RWPE2 (cell line): Measurements from ENCODE around the gene IL17RA.
"Not testable (repeated sequence)": the region's sequence is repeated elsewhere in the genome, so short reads cannot be mapped to it uniquely, and the experiment has no call there.

Experiments
- ATAC-seq: fragments of 200-7000 bp; cut with Tn5 transposase; 3 replicates; pipeline ENCODE4 v1.9.1; 2021; ENCODE audit warnings: low read depth
- DNase-seq: peaks from one replicate; pipeline ENCODE4 v3.0.0-alpha.2; 2020; ENCODE audit warnings: low spot score
- H3K27ac ChIP-seq: fragments of 450-650 bp; 2 replicates; pipeline ENCODE4 v1.5.1; 2017; ENCODE audit warnings: mild to moderate bottlenecking; ENCODE audit not compliant: poor library complexity, severe bottlenecking
- H3K27me3 ChIP-seq: fragments of 250-450 bp; sonication (Bioruptor Pico); 2 replicates; pipeline ENCODE4 v1.5.1; 2021; ENCODE audit warnings: mild to moderate bottlenecking, moderate library complexity; ENCODE audit not compliant: insufficient read depth, poor library complexity, severe bottlenecking
- H3K36me3 ChIP-seq: fragments of 250-450 bp; sonication (Bioruptor Pico); 2 replicates; pipeline ENCODE4 v1.5.1; 2020; ENCODE audit warnings: low read depth, mild to moderate bottlenecking, moderate library complexity
- H3K4me1 ChIP-seq: fragments of 250-450 bp; sonication (Bioruptor Pico); 2 replicates; pipeline ENCODE4 v1.5.1; 2021; ENCODE audit warnings: mild to moderate bottlenecking, moderate library complexity; ENCODE audit not compliant: insufficient read depth, poor library complexity, severe bottlenecking
- H3K4me3 ChIP-seq: fragments of 250-450 bp; sonication (Bioruptor Pico); 2 replicates; pipeline ENCODE4 v1.5.1; 2021; ENCODE audit warnings: mild to moderate bottlenecking, moderate library complexity; ENCODE audit not compliant: severe bottlenecking
- H3K9me3 ChIP-seq: fragments of 250-450 bp; sonication (Bioruptor Pico); 2 replicates; pipeline ENCODE4 v1.5.1; 2021; ENCODE audit warnings: mild to moderate bottlenecking, moderate library complexity; ENCODE audit not compliant: severe bottlenecking
- TF ChIP-seq, protein P1 (sequence below): fragments of 450-650 bp; IDR thresholded peaks from one replicate; pipeline ENCODE4 v1.5.1; 2017; ENCODE audit warnings: mild to moderate bottlenecking, moderate library complexity; ENCODE audit not compliant: poor library complexity, severe bottlenecking

Gene IL17RA, protein sequence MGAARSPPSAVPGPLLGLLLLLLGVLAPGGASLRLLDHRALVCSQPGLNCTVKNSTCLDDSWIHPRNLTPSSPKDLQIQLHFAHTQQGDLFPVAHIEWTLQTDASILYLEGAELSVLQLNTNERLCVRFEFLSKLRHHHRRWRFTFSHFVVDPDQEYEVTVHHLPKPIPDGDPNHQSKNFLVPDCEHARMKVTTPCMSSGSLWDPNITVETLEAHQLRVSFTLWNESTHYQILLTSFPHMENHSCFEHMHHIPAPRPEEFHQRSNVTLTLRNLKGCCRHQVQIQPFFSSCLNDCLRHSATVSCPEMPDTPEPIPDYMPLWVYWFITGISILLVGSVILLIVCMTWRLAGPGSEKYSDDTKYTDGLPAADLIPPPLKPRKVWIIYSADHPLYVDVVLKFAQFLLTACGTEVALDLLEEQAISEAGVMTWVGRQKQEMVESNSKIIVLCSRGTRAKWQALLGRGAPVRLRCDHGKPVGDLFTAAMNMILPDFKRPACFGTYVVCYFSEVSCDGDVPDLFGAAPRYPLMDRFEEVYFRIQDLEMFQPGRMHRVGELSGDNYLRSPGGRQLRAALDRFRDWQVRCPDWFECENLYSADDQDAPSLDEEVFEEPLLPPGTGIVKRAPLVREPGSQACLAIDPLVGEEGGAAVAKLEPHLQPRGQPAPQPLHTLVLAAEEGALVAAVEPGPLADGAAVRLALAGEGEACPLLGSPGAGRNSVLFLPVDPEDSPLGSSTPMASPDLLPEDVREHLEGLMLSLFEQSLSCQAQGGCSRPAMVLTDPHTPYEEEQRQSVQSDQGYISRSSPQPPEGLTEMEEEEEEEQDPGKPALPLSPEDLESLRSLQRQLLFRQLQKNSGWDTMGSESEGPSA

DNA sequence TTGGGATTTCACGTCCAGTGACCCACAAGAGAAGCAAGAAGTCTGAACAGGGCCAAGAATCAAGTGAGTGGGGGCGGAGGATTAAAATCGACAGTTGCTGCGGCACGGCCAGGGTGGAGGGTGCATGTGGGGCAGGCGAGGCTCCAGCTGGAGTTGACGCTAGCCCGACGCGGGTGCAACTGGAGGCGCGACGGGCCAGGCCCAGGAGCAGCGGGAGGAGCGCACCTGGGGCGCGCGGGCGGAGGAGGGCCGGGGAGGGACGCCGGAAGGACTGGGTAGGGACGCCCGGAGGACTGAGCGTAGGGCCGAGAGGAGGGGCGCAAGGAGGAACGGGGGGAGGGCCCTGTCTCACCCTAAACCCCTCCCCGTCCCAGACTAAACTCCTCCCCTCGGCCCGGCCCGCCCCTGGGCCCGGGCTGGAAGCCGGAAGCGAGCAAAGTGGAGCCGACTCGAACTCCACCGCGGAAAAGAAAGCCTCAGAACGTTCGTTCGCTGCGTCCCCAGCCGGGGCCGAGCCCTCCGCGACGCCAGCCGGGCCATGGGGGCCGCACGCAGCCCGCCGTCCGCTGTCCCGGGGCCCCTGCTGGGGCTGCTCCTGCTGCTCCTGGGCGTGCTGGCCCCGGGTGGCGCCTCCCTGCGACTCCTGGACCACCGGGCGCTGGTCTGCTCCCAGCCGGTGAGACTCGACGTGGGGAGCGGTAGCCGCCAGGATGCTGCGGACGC lies at the start of gene IL17RA:
TSS of gene IL17RA (plus strand) at position 447 of the 723 bp plus-strand sequence. CDS start at position 539, 92 bp downstream.
- H3K4me3 ChIP-seq: peak within 1 kb of the TSS; percentile 90
- TF ChIP-seq, protein P1, sequence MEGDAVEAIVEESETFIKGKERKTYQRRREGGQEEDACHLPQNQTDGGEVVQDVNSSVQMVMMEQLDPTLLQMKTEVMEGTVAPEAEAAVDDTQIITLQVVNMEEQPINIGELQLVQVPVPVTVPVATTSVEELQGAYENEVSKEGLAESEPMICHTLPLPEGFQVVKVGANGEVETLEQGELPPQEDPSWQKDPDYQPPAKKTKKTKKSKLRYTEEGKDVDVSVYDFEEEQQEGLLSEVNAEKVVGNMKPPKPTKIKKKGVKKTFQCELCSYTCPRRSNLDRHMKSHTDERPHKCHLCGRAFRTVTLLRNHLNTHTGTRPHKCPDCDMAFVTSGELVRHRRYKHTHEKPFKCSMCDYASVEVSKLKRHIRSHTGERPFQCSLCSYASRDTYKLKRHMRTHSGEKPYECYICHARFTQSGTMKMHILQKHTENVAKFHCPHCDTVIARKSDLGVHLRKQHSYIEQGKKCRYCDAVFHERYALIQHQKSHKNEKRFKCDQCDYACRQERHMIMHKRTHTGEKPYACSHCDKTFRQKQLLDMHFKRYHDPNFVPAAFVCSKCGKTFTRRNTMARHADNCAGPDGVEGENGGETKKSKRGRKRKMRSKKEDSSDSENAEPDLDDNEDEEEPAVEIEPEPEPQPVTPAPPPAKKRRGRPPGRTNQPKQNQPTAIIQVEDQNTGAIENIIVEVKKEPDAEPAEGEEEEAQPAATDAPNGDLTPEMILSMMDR: no peak
- H3K36me3 ChIP-seq: no peaks in the 10 kb centered on the region
- no peaks in the 10 kb centered on the region for H3K9me3 ChIP-seq
- H3K27ac ChIP-seq: peak within 1 kb of the TSS; percentile 59
- peaks cover 3% of the 10 kb centered on the region for H3K4me1 ChIP-seq
- peak; percentile 84 for DNase-seq
- peak; percentile 97 for ATAC-seq
- no peaks in the 10 kb centered on the region for H3K27me3 ChIP-seq

DNA sequence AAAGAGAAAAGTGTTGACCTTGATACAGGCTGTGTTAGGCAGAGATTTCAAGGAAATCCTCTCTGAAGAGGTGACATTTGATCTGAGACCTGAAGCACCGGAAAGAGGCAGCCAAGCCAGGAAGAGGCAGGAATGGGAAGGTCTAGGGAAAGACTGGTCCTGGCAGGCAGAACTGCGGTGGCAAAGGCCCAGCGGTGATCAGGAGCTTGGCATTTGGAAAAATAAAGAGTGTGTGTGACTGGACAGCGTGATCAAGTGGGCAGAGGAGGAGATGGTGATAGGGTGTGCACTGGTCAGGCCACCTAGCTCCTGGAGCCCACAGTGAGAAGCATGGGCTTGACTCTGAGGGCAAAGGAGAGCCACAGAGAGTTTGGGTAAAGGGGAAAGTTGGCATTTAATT lies 49.6 kb upstream of the IL17RA start:
- Histone ChIP-seq H3K27me3 (no peaks in the 10 kb centered on the region), H3K9me3 (no peaks in the 10 kb centered on the region), H3K27ac (peak overlapping the region; percentile 60), H3K4me3 (no peak overlapping the region), H3K4me1 (peaks cover 3% of the 10 kb centered on the region), H3K36me3 (no peaks in the 10 kb centered on the region)
- DNase-seq (peak; percentile 35), ATAC-seq (peak; percentile 42)
- TF ChIP-seq, protein P1: no peak

DNA sequence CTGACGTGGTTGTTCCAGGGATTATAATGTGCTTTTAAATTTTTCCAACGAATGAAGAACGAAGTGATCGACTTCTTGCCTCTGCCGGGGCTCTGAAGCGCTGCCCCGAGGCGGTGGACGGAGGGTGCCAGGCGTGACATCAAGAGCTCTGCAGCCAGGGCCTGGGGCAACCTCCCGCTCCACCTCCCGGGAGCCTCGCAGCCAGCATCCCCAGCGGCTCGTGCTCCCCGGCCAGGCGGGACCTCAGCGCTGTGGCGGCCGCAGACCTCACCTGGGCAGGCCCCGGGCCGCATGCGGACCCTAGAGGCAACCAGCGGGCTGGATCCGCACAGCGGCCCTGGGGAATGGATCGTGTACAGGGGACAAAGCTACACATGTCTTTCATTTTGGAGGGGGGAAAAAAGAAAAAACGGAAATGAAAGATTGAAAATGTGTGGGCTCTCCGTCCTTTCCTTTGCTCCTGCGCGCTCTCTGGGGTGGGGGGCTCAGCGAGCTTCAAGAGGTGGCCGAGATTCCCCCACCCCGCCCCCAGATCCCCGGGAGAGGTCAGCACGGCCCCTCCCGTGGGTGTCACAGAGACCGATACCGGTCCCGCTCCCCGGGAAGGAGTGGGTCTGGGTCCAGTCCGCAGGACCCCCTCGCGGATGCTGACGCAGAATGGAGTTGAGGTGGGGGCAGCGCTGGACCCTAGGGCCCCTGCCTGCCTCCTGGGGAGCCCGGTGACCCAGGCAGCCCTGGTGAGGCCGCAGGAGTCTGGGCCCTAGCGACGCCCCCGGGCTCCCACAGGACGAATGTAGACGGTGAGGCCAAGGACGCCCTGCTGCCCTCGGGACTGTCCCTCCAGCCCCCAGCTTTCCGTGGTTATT lies 48.6 kb upstream of the IL17RA start:
- ATAC-seq: peak; percentile 40
- H3K4me1 ChIP-seq, H3K27me3 ChIP-seq, H3K36me3 ChIP-seq, H3K9me3 ChIP-seq: not testable (repeated sequence)
- peak; percentile 53 for DNase-seq
- Histone ChIP-seq H3K27ac (peak overlapping the region; percentile 60), H3K4me3 (peak overlapping the region; percentile 36)

DNA sequence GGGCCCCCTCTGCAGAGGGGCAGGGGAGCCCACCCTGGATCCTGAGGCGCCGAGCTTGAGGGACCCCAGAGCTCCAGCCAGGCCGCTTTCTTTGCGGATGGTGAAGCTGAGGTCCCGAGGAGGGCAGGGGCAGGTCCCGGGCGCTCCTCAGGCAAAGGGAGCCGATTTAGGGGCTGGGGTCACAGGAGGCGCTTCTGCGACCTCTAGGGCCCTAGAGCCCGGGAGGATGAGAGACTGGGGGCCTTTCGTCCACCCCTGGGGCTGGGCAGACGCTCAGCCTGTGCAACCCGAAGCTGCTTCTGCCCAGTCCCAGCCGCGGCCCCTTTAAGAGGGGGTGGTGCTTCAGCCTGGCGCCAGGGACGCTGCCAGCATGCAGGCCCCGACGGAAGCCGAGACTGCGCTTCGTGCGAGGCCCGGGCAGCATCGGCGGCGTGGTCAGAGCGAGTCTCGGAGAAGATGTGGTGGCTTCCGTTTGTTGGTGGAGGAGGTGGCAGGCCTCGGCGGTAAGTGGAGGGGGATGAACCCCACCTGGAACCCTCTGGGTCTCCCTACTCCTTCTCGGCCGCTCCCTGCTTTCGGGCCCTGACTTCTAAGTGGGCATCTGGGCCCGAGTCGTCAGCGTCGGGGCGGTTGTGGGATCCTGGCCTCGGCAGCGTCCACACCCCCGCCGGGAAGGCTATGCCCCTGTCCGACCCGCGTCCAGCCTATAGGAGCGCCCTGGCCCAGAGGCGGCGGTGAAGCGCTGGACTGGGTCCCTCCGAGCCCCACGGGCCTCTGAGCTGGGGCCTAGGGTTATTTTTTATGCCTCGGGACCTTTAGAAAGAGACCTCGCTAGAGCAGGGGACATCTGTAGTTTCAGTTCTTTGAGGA lies 47.7 kb upstream of the IL17RA start:
- peak overlapping the region; percentile 60 for H3K27ac ChIP-seq
- ATAC-seq (peak; percentile 83), DNase-seq (peak; percentile 65)
- H3K9me3 ChIP-seq, H3K36me3 ChIP-seq, H3K4me1 ChIP-seq, H3K27me3 ChIP-seq: not testable (repeated sequence)
- peak overlapping the region; percentile 75 for H3K4me3 ChIP-seq

DNA sequence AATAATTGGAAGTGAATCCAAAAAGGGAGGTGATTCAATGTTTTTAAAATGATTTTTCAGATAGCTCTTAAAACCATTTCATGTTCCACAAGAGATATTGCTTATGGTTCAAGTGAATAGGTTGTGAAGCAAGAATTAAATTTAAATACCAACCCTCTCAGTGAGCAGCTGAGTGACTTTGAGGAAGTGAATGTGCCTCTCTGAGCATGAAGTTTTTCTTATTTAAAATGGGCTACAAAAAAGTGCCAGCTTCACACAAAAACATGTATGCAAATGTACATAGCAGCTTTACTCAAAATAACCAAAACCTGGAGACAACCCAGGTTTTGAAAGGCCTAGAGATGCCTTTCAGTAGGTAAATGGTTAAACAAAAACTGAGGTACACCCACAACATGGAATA lies 41.3 kb upstream of the IL17RA start:
- peaks cover 42% of the 10 kb centered on the region for H3K36me3 ChIP-seq
- no peak for DNase-seq
- TF ChIP-seq, protein P1: no peak
- no peak for ATAC-seq
- no peaks in the 10 kb centered on the region for H3K9me3 ChIP-seq
- H3K27me3 ChIP-seq: no peaks in the 10 kb centered on the region
- no peak overlapping the region for H3K27ac ChIP-seq
- no peak overlapping the region for H3K4me3 ChIP-seq
- H3K4me1 ChIP-seq: peaks cover 3% of the 10 kb centered on the region
